ENCODE measurements around the gene TSPEAR.

- TF ChIP-seq POLR2A (IDR thresholded peaks at IDR 0.05) = no peak
- no peak for TF ChIP-seq CTCF (IDR thresholded peaks at IDR 0.05)
These were observed 13.6 kb upstream of the TSPEAR start for GRCh38 chr21:44724926-44725325.

Data from testis (tissue), 2 donors.